H1 (cell line): ENCODE results near the gene AAGAB. TPM values are rescaled to one million over a fixed set of nuclear protein-coding genes. Genes with fewer than 3 reads are reported as not detected.

ENCODE experiments used
- CTCF ChIA-PET: fragments of 300-600 bp; sonication (Branson Sonifier 250); formaldehyde crosslinking; loops from one replicate; lab custom pipeline; 2021; ENCODE audit not compliant: partially characterized antibody; lab: Charles Lee
- POLR2A ChIA-PET: fragments of 300-600 bp; sonication (Branson Sonifier 250); formaldehyde crosslinking; loops from one replicate; lab custom pipeline; 2021; ENCODE audit warnings: inconsistent platforms; ENCODE audit not compliant: partially characterized antibody; lab: Charles Lee
- DNase-seq, 2 experiments: peaks; one replicate each; pipeline versions ENCODE4 v3.0.0 to v3.0.0-alpha.2; 2010 to 2022; ENCODE audit warnings: low spot score in 2 of 2, low read depth in 1 of 2, mixed read lengths in 1 of 2
- FAIRE-seq: peaks from 2 replicates; lab custom pipeline; 2011; peaks lifted over from hg19 to GRCh38; lab: Jason Lieb, UNC
- H2AFZ ChIP-seq: 2 replicates; pipeline ENCODE4 v1.8.1; 2012; ENCODE audit warnings: low read length, inconsistent platforms
- H2AK5ac ChIP-seq: 2 replicates; pipeline ENCODE4 v1.6.1; 2013; ENCODE audit warnings: low read depth, low read length
- H2BK120ac ChIP-seq: replicated peaks from 2 replicates; pipeline ENCODE3; 2013; ENCODE audit warnings: low read depth, low read length, inconsistent platforms
- H2BK12ac ChIP-seq: 2 replicates; pipeline ENCODE4 v1.6.1; 2013; ENCODE audit warnings: low read depth, low read length
- H2BK15ac ChIP-seq: 2 replicates; pipeline ENCODE4 v1.6.1; 2013; ENCODE audit warnings: low read length
- H2BK20ac ChIP-seq: 2 replicates; pipeline ENCODE4 v1.6.1; 2013; ENCODE audit warnings: low read length
- H2BK5ac ChIP-seq: 2 replicates; pipeline ENCODE4 v1.6.1; 2013; ENCODE audit warnings: low read depth, low read length
- H3K14ac ChIP-seq: 2 replicates; pipeline ENCODE4 v1.6.1; 2013; ENCODE audit warnings: inconsistent platforms; ENCODE audit not compliant: insufficient read length
- H3K18ac ChIP-seq: 2 replicates; pipeline ENCODE4 v1.6.1; 2013; ENCODE audit warnings: low read length; ENCODE audit errors: extremely low read depth
- H3K23ac ChIP-seq: 2 replicates; pipeline ENCODE4 v1.6.1; 2013; ENCODE audit warnings: inconsistent platforms; ENCODE audit not compliant: insufficient read length
- H3K23me2 ChIP-seq: 2 replicates; pipeline ENCODE4 v1.6.1; 2013; ENCODE audit warnings: low read depth, low read length
- H3K27ac ChIP-seq: 2 replicates; pipeline ENCODE4 v1.6.1; 2011; ENCODE audit warnings: low read depth, low read length, inconsistent platforms
- H3K27me3 ChIP-seq, 4 experiments: replicated peaks in 1 of 4; 1 replicate in 1 of 4; 2 replicates in 3 of 4; pipeline versions ENCODE4 v1.6.1 to v1.8.1; 2011 to 2013; ENCODE audit warnings: low read length in 3 of 4, mild to moderate bottlenecking in 3 of 4, inconsistent platforms in 2 of 4, mixed read lengths in 2 of 4, moderate library complexity in 1 of 4; ENCODE audit not compliant: control insufficient read depth in 3 of 4, insufficient read depth in 3 of 4; ENCODE audit errors: extremely low read depth in 1 of 4
- H3K36me3 ChIP-seq, 4 experiments: 2 replicates each; pipeline versions ENCODE4 v1.6.1 to v1.8.1; 2011 to 2013; ENCODE audit warnings: mild to moderate bottlenecking in 4 of 4, low read length in 3 of 4, moderate library complexity in 2 of 4, control low read depth in 1 of 4, inconsistent platforms in 1 of 4; ENCODE audit not compliant: insufficient read depth in 4 of 4, control insufficient read depth in 2 of 4
- H3K4ac ChIP-seq: replicated peaks from 2 replicates; pipeline ENCODE3; 2013; ENCODE audit warnings: low read length, low read depth, mixed read lengths, inconsistent platforms; ENCODE audit not compliant: insufficient read length
- H3K4me1 ChIP-seq, 4 experiments: replicated peaks in 1 of 4; 1 replicate in 1 of 4; 2 replicates in 3 of 4; pipeline versions ENCODE4 v1.6.1 to v1.8.1; 2011 to 2013; ENCODE audit warnings: low read length in 3 of 4, inconsistent platforms in 2 of 4, mixed read lengths in 1 of 4; ENCODE audit not compliant: insufficient read depth in 4 of 4, control insufficient read depth in 3 of 4
- H3K4me2 ChIP-seq, 2 experiments: 2 replicates each; pipeline versions ENCODE4 v1.6.1 to v1.8.1; 2011 to 2013; ENCODE audit warnings: low read depth in 2 of 2, low read length in 2 of 2, control low read depth in 1 of 2, inconsistent platforms in 1 of 2, mild to moderate bottlenecking in 1 of 2; ENCODE audit not compliant: insufficient read depth in 1 of 2
- H3K4me3 ChIP-seq, 4 experiments: fragments of 200-600, 300-600 bp in 1 of 4; sonication (generic), shearing (Covaris generic), sonication (Bioruptor Twin) in 1 of 4; 2 replicates each; pipeline versions ENCODE4 v1.5.1 to v1.8.1; 2011 to 2016; ENCODE audit warnings: low read length in 4 of 4, low read depth in 3 of 4, control low read depth in 2 of 4, inconsistent platforms in 2 of 4, mild to moderate bottlenecking in 2 of 4, mixed read lengths in 1 of 4, moderate library complexity in 1 of 4; ENCODE audit not compliant: insufficient read depth in 2 of 4; ENCODE audit errors: extremely low read depth in 1 of 4
- H3K56ac ChIP-seq: replicated peaks from 2 replicates; pipeline ENCODE3; 2013; ENCODE audit warnings: low read depth, mild to moderate bottlenecking, mixed read lengths, low read length, inconsistent platforms; ENCODE audit not compliant: insufficient read length
- H3K79me1 ChIP-seq: 2 replicates; pipeline ENCODE4 v1.6.1; 2013; ENCODE audit warnings: low read depth, low read length, control low read depth
- H3K79me2 ChIP-seq, 2 experiments: 2 replicates each; pipeline versions ENCODE4 v1.6.1 to v1.8.1; 2012 to 2013; ENCODE audit warnings: low read length in 2 of 2, mild to moderate bottlenecking in 2 of 2, inconsistent platforms in 1 of 2; ENCODE audit not compliant: insufficient read depth in 2 of 2, control insufficient read depth in 1 of 2
- H3K9ac ChIP-seq, 4 experiments: replicated peaks in 1 of 4; 1 replicate in 1 of 4; 2 replicates in 3 of 4; pipeline versions ENCODE4 v1.6.1 to v1.8.1; 2011 to 2013; ENCODE audit warnings: low read depth in 3 of 4, low read length in 3 of 4, control low read depth in 2 of 4, mild to moderate bottlenecking in 2 of 4, moderate library complexity in 2 of 4, inconsistent platforms in 1 of 4; ENCODE audit errors: extremely low read depth in 1 of 4
- H3K9me3 ChIP-seq, 2 experiments: 2 replicates each; pipeline versions ENCODE4 v1.6.1 to v1.8.1; 2012 to 2013; ENCODE audit warnings: mild to moderate bottlenecking in 2 of 2, moderate library complexity in 2 of 2, control low read depth in 1 of 2, inconsistent platforms in 1 of 2, low read depth in 1 of 2, low read length in 1 of 2, mixed read lengths in 1 of 2; ENCODE audit not compliant: insufficient read depth in 2 of 2
- H4K20me1 ChIP-seq, 2 experiments: replicated peaks in 1 of 2; 2 replicates each; pipeline versions ENCODE3 to v1.8.1; 2011 to 2013; ENCODE audit warnings: inconsistent platforms in 2 of 2, low read length in 2 of 2, mild to moderate bottlenecking in 1 of 2; ENCODE audit not compliant: insufficient read depth in 2 of 2, control insufficient read depth in 1 of 2
- H4K5ac ChIP-seq: 2 replicates; pipeline ENCODE4 v1.6.1; 2013; ENCODE audit warnings: low read length, low read depth, mixed read lengths, inconsistent platforms; ENCODE audit not compliant: insufficient read length
- H4K8ac ChIP-seq: 2 replicates; pipeline ENCODE4 v1.8.0; 2013; ENCODE audit warnings: mild to moderate bottlenecking, moderate library complexity, low read length, inconsistent platforms; ENCODE audit not compliant: insufficient read depth; ENCODE audit errors: extremely low read depth
- H4K91ac ChIP-seq: replicated peaks from 2 replicates; pipeline ENCODE3; 2013; ENCODE audit warnings: low read length, mixed read lengths, inconsistent platforms; ENCODE audit not compliant: insufficient read length
- BRCA1 ChIP-seq: IDR thresholded peaks from 2 replicates; pipeline ENCODE4 v1.6.1; 2012; ENCODE audit warnings: low read depth, low read length, improper control_type of control experiment
- CHD2 ChIP-seq: IDR thresholded peaks from 2 replicates; pipeline ENCODE4 v1.6.1; 2012; ENCODE audit warnings: low read length, improper control_type of control experiment
- FOSL1 ChIP-seq: IDR thresholded peaks from 2 replicates; pipeline ENCODE4 v1.6.1; 2011; ENCODE audit warnings: mild to moderate bottlenecking, low read depth, low read length, moderate library complexity; ENCODE audit not compliant: insufficient read depth
- KDM1A ChIP-seq: fragments of 200-600, 300-600 bp; sonication (generic); IDR thresholded peaks from 2 replicates; pipeline ENCODE4 v1.7.1; 2016; ENCODE audit warnings: mild to moderate bottlenecking, low read length, borderline replicate concordance
- MAX ChIP-seq: IDR thresholded peaks from 2 replicates; pipeline ENCODE4 v1.6.1; 2012; ENCODE audit warnings: inconsistent platforms
- POU5F1 ChIP-seq: IDR thresholded peaks from 2 replicates; pipeline ENCODE4 v1.6.1; 2011; ENCODE audit warnings: low read depth, mild to moderate bottlenecking, low read length, moderate library complexity
- RAD21 ChIP-seq, 2 experiments: IDR thresholded peaks in 1 of 2; conservative IDR thresholded peaks in 1 of 2; 2 replicates each; pipeline ENCODE4 v1.6.1; 2011; ENCODE audit warnings: low read depth in 2 of 2, low read length in 2 of 2, improper control_type of control experiment in 1 of 2, inconsistent platforms in 1 of 2, mild to moderate bottlenecking in 1 of 2, moderate library complexity in 1 of 2
- ZNF274 ChIP-seq: IDR thresholded peaks from 2 replicates; pipeline ENCODE4 v1.7.0; 2012; ENCODE audit warnings: low read length, borderline replicate concordance; ENCODE audit errors: extremely low read depth
- WGBS, 2 experiments: shearing (Covaris generic) in 1 of 2; methylation state at CpG; one replicate each; pipeline versions ENCODE4 v1.1.6 to v1.1.7; 2013 to 2015; ENCODE audit warnings: low lambda C conversion rate in 2 of 2, mixed read lengths in 2 of 2, inconsistent platforms in 1 of 2, low coverage in 1 of 2, missing lambda C conversion rate in 1 of 2; ENCODE audit not compliant: insufficient replicate concordance in 2 of 2, insufficient coverage in 1 of 2, insufficient read length in 1 of 2; ENCODE audit errors: extremely low coverage in 1 of 2, missing lambda C conversion rate in 1 of 2; 5-methylcytosine and 5-hydroxymethylcytosine counted together
- polyA plus RNA-seq, 7 experiments: library from polyadenylated mRNA; depleted of rRNA in 3 of 7; stranded (reverse) in 5 of 7; unstranded in 2 of 7; fragments of >200 nt in 5 of 7; fragments of 200-250 nt in 2 of 7; gene quantifications; 1 replicate in 5 of 7; 2 replicates in 1 of 7; 4 replicates in 1 of 7; pipeline versions ENCODE4 v1.2.1 to v1.2.3, GENCODE V29; 2011 to 2013; ENCODE audit warnings: missing spikeins in 2 of 7, mixed read lengths in 2 of 7
- total RNA-seq: library from RNA; stranded (reverse); fragmentation: NEBNext Ultra II Directional; extraction: Animal tissue kit (Norgen Biotek cat#: 25700); gene quantifications from 2 replicates; pipeline ENCODE4 v1.2.1, GENCODE V29; 2021

AAGAB gene
- total and polyA plus RNA-seq, 2 of the 8 experiments (the other 6 are each of a cell fraction or from before 2014, with no cell fraction given): 20.1 to 45.9 TPM

GRCh38 chr15:67303490-67304363 is 49.3 kb upstream of the AAGAB start:
- Histone ChIP-seq H3K36me3 (no peaks in the 10 kb centered on the region), H2BK120ac (no peak overlapping the region), H3K4me3 (no peak overlapping the region), H3K79me1 (no peaks in the 10 kb centered on the region), H3K9ac (no peak overlapping the region), H3K14ac (no peak overlapping the region), H2AK5ac (no peak overlapping the region), H3K18ac (no peak overlapping the region), H3K23me2 (no peaks in the 10 kb centered on the region), H4K8ac (no peak overlapping the region), H3K79me2 (no peaks in the 10 kb centered on the region), H4K20me1 (no peaks in the 10 kb centered on the region), H2BK12ac (no peak overlapping the region), H4K5ac (no peak overlapping the region), H3K9me3 (no peaks in the 10 kb centered on the region), H4K91ac (no peak overlapping the region), H3K4ac (no peak overlapping the region), H3K56ac (no peak overlapping the region), H2BK5ac (no peak overlapping the region), H2BK20ac (no peak overlapping the region), H2BK15ac (no peak overlapping the region), H3K4me2 (no peak overlapping the region), H3K27me3 (no peaks in the 10 kb centered on the region), H3K4me1 (no peaks in the 10 kb centered on the region), H2AFZ (no peak overlapping the region), H3K23ac (no peak overlapping the region), H3K27ac (no peak overlapping the region)
- ChIA-PET CTCF (interaction anchor here (0.6 to 12.4 kb wide), 30 partner anchors 9 to 452 kb away, joined by 3 to 125 read pairs (median 3); no protein-coding TSS in a partner anchor), POLR2A (no interaction called here)
- WGBS, 2 experiments: 69% methylated on average over 4 of the region's 4 CpGs; no CpG with 5 or more reads in 1 of the 2 experiments
- DNase-seq (no peak), FAIRE-seq (no peak)
- TF ChIP-seq RAD21 (IDR thresholded peaks at IDR 0.05 in 1 of 2, conservative IDR thresholded peaks at IDR 0.05 in 1 of 2; ENCODE audit: low read depth in 2 of 2, low read length in 2 of 2) (peak; percentile 88 to 91), CHD2 (no peak), BRCA1 (no peak), ZNF274 (no peak), POU5F1 (no peak), FOSL1 (no peak), KDM1A (0 out of 2 replicates have a peak, but pooled peaks have one; percentile 29), MAX (no peak)
